H1 (cell line): ENCODE results near the gene C1orf116. TPM values are rescaled to one million over a fixed set of nuclear protein-coding genes. Genes with fewer than 3 reads are reported as not detected.

Experiments
- CTCF ChIA-PET: fragments of 300-600 bp; sonication (Branson Sonifier 250); formaldehyde crosslinking; loops from one replicate; lab custom pipeline; 2021; ENCODE audit not compliant: partially characterized antibody; lab: Charles Lee
- POLR2A ChIA-PET: fragments of 300-600 bp; sonication (Branson Sonifier 250); formaldehyde crosslinking; loops from one replicate; lab custom pipeline; 2021; ENCODE audit warnings: inconsistent platforms; ENCODE audit not compliant: partially characterized antibody; lab: Charles Lee
- DNase-seq, 2 experiments: peaks; one replicate each; pipeline versions ENCODE4 v3.0.0 to v3.0.0-alpha.2; 2010 to 2022; ENCODE audit warnings: low spot score in 2 of 2, low read depth in 1 of 2, mixed read lengths in 1 of 2
- FAIRE-seq: peaks from 2 replicates; lab custom pipeline; 2011; peaks lifted over from hg19 to GRCh38; lab: Jason Lieb, UNC
- H2AFZ ChIP-seq: 2 replicates; pipeline ENCODE4 v1.8.1; 2012; ENCODE audit warnings: low read length, inconsistent platforms
- H2AK5ac ChIP-seq: 2 replicates; pipeline ENCODE4 v1.6.1; 2013; ENCODE audit warnings: low read depth, low read length
- H2BK120ac ChIP-seq: replicated peaks from 2 replicates; pipeline ENCODE3; 2013; ENCODE audit warnings: low read depth, low read length, inconsistent platforms
- H2BK12ac ChIP-seq: 2 replicates; pipeline ENCODE4 v1.6.1; 2013; ENCODE audit warnings: low read depth, low read length
- H2BK15ac ChIP-seq: 2 replicates; pipeline ENCODE4 v1.6.1; 2013; ENCODE audit warnings: low read length
- H2BK20ac ChIP-seq: 2 replicates; pipeline ENCODE4 v1.6.1; 2013; ENCODE audit warnings: low read length
- H2BK5ac ChIP-seq: 2 replicates; pipeline ENCODE4 v1.6.1; 2013; ENCODE audit warnings: low read depth, low read length
- H3K14ac ChIP-seq: 2 replicates; pipeline ENCODE4 v1.6.1; 2013; ENCODE audit warnings: inconsistent platforms; ENCODE audit not compliant: insufficient read length
- H3K18ac ChIP-seq: 2 replicates; pipeline ENCODE4 v1.6.1; 2013; ENCODE audit warnings: low read length; ENCODE audit errors: extremely low read depth
- H3K23ac ChIP-seq: 2 replicates; pipeline ENCODE4 v1.6.1; 2013; ENCODE audit warnings: inconsistent platforms; ENCODE audit not compliant: insufficient read length
- H3K23me2 ChIP-seq: 2 replicates; pipeline ENCODE4 v1.6.1; 2013; ENCODE audit warnings: low read depth, low read length
- H3K27ac ChIP-seq: 2 replicates; pipeline ENCODE4 v1.6.1; 2011; ENCODE audit warnings: low read depth, low read length, inconsistent platforms
- H3K27me3 ChIP-seq, 4 experiments: replicated peaks in 1 of 4; 1 replicate in 1 of 4; 2 replicates in 3 of 4; pipeline versions ENCODE4 v1.6.1 to v1.8.1; 2011 to 2013; ENCODE audit warnings: low read length in 3 of 4, mild to moderate bottlenecking in 3 of 4, inconsistent platforms in 2 of 4, mixed read lengths in 2 of 4, moderate library complexity in 1 of 4; ENCODE audit not compliant: control insufficient read depth in 3 of 4, insufficient read depth in 3 of 4; ENCODE audit errors: extremely low read depth in 1 of 4
- H3K36me3 ChIP-seq, 4 experiments: 2 replicates each; pipeline versions ENCODE4 v1.6.1 to v1.8.1; 2011 to 2013; ENCODE audit warnings: mild to moderate bottlenecking in 4 of 4, low read length in 3 of 4, moderate library complexity in 2 of 4, control low read depth in 1 of 4, inconsistent platforms in 1 of 4; ENCODE audit not compliant: insufficient read depth in 4 of 4, control insufficient read depth in 2 of 4
- H3K4ac ChIP-seq: replicated peaks from 2 replicates; pipeline ENCODE3; 2013; ENCODE audit warnings: low read length, low read depth, mixed read lengths, inconsistent platforms; ENCODE audit not compliant: insufficient read length
- H3K4me1 ChIP-seq, 4 experiments: replicated peaks in 1 of 4; 1 replicate in 1 of 4; 2 replicates in 3 of 4; pipeline versions ENCODE4 v1.6.1 to v1.8.1; 2011 to 2013; ENCODE audit warnings: low read length in 3 of 4, inconsistent platforms in 2 of 4, mixed read lengths in 1 of 4; ENCODE audit not compliant: insufficient read depth in 4 of 4, control insufficient read depth in 3 of 4
- H3K4me2 ChIP-seq, 2 experiments: 2 replicates each; pipeline versions ENCODE4 v1.6.1 to v1.8.1; 2011 to 2013; ENCODE audit warnings: low read depth in 2 of 2, low read length in 2 of 2, control low read depth in 1 of 2, inconsistent platforms in 1 of 2, mild to moderate bottlenecking in 1 of 2; ENCODE audit not compliant: insufficient read depth in 1 of 2
- H3K4me3 ChIP-seq, 4 experiments: fragments of 200-600, 300-600 bp in 1 of 4; sonication (generic), shearing (Covaris generic), sonication (Bioruptor Twin) in 1 of 4; 2 replicates each; pipeline versions ENCODE4 v1.5.1 to v1.8.1; 2011 to 2016; ENCODE audit warnings: low read length in 4 of 4, low read depth in 3 of 4, control low read depth in 2 of 4, inconsistent platforms in 2 of 4, mild to moderate bottlenecking in 2 of 4, mixed read lengths in 1 of 4, moderate library complexity in 1 of 4; ENCODE audit not compliant: insufficient read depth in 2 of 4; ENCODE audit errors: extremely low read depth in 1 of 4
- H3K56ac ChIP-seq: replicated peaks from 2 replicates; pipeline ENCODE3; 2013; ENCODE audit warnings: low read depth, mild to moderate bottlenecking, mixed read lengths, low read length, inconsistent platforms; ENCODE audit not compliant: insufficient read length
- H3K79me1 ChIP-seq: 2 replicates; pipeline ENCODE4 v1.6.1; 2013; ENCODE audit warnings: low read depth, low read length, control low read depth
- H3K79me2 ChIP-seq, 2 experiments: 2 replicates each; pipeline versions ENCODE4 v1.6.1 to v1.8.1; 2012 to 2013; ENCODE audit warnings: low read length in 2 of 2, mild to moderate bottlenecking in 2 of 2, inconsistent platforms in 1 of 2; ENCODE audit not compliant: insufficient read depth in 2 of 2, control insufficient read depth in 1 of 2
- H3K9ac ChIP-seq, 4 experiments: replicated peaks in 1 of 4; 1 replicate in 1 of 4; 2 replicates in 3 of 4; pipeline versions ENCODE4 v1.6.1 to v1.8.1; 2011 to 2013; ENCODE audit warnings: low read depth in 3 of 4, low read length in 3 of 4, control low read depth in 2 of 4, mild to moderate bottlenecking in 2 of 4, moderate library complexity in 2 of 4, inconsistent platforms in 1 of 4; ENCODE audit errors: extremely low read depth in 1 of 4
- H3K9me3 ChIP-seq, 2 experiments: 2 replicates each; pipeline versions ENCODE4 v1.6.1 to v1.8.1; 2012 to 2013; ENCODE audit warnings: mild to moderate bottlenecking in 2 of 2, moderate library complexity in 2 of 2, control low read depth in 1 of 2, inconsistent platforms in 1 of 2, low read depth in 1 of 2, low read length in 1 of 2, mixed read lengths in 1 of 2; ENCODE audit not compliant: insufficient read depth in 2 of 2
- H4K20me1 ChIP-seq, 2 experiments: replicated peaks in 1 of 2; 2 replicates each; pipeline versions ENCODE3 to v1.8.1; 2011 to 2013; ENCODE audit warnings: inconsistent platforms in 2 of 2, low read length in 2 of 2, mild to moderate bottlenecking in 1 of 2; ENCODE audit not compliant: insufficient read depth in 2 of 2, control insufficient read depth in 1 of 2
- H4K5ac ChIP-seq: 2 replicates; pipeline ENCODE4 v1.6.1; 2013; ENCODE audit warnings: low read length, low read depth, mixed read lengths, inconsistent platforms; ENCODE audit not compliant: insufficient read length
- H4K8ac ChIP-seq: 2 replicates; pipeline ENCODE4 v1.8.0; 2013; ENCODE audit warnings: mild to moderate bottlenecking, moderate library complexity, low read length, inconsistent platforms; ENCODE audit not compliant: insufficient read depth; ENCODE audit errors: extremely low read depth
- H4K91ac ChIP-seq: replicated peaks from 2 replicates; pipeline ENCODE3; 2013; ENCODE audit warnings: low read length, mixed read lengths, inconsistent platforms; ENCODE audit not compliant: insufficient read length
- JUND ChIP-seq: IDR thresholded peaks from 2 replicates; pipeline ENCODE4 v1.6.1; 2011; ENCODE audit warnings: mild to moderate bottlenecking, improper control_type of control experiment, low read length
- USF2 ChIP-seq: IDR thresholded peaks from 2 replicates; pipeline ENCODE4 v1.6.1; 2011; ENCODE audit warnings: low read length, improper control_type of control experiment
- WGBS, 2 experiments: shearing (Covaris generic) in 1 of 2; methylation state at CpG; one replicate each; pipeline versions ENCODE4 v1.1.6 to v1.1.7; 2013 to 2015; ENCODE audit warnings: low lambda C conversion rate in 2 of 2, mixed read lengths in 2 of 2, inconsistent platforms in 1 of 2, low coverage in 1 of 2, missing lambda C conversion rate in 1 of 2; ENCODE audit not compliant: insufficient replicate concordance in 2 of 2, insufficient coverage in 1 of 2, insufficient read length in 1 of 2; ENCODE audit errors: extremely low coverage in 1 of 2, missing lambda C conversion rate in 1 of 2; 5-methylcytosine and 5-hydroxymethylcytosine counted together
- polyA plus RNA-seq, 7 experiments: library from polyadenylated mRNA; depleted of rRNA in 3 of 7; stranded (reverse) in 5 of 7; unstranded in 2 of 7; fragments of >200 nt in 5 of 7; fragments of 200-250 nt in 2 of 7; gene quantifications; 1 replicate in 5 of 7; 2 replicates in 1 of 7; 4 replicates in 1 of 7; pipeline versions ENCODE4 v1.2.1 to v1.2.3, GENCODE V29; 2011 to 2013; ENCODE audit warnings: missing spikeins in 2 of 7, mixed read lengths in 2 of 7
- total RNA-seq: library from RNA; stranded (reverse); fragmentation: NEBNext Ultra II Directional; extraction: Animal tissue kit (Norgen Biotek cat#: 25700); gene quantifications from 2 replicates; pipeline ENCODE4 v1.2.1, GENCODE V29; 2021

C1orf116 gene
- total and polyA plus RNA-seq, 2 of the 8 experiments (the other 6 are each of a cell fraction or from before 2014, with no cell fraction given), result 2.2 to 3.9 TPM

DNA sequence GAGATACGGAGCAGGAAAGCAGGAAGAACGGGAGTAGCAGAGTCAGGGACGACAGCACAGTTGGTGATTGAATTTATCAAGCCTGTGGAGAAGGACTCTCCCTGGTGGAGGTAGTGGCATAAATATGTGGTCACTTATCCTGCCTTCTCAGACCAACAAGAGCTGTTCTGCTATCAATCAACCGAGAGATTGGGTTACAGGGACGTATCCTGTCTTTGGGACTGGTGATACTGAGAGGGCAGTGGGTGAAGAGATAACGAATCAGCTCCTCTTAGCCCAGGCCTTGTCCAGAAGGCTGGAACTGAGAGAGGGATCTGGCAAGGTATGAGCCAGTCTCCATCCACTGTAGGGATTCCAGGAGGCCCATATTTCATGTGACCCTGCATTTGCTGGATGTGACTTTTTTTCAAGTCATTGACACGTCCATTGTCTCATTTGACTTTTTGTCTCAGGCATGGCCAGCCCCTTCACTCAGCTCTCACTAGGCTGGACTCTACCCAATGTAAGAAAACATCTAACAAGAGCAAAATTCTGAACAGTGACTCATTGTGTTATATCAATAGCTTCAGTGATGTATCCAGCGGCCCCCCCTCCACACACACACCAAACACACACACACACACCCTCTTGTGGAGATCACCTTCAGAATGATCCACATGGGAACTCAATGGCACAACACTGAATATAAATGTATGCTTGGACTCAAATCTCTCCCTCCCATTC is 11.3 kb downstream of the C1orf116 start:
- H3K27me3 ChIP-seq, result no peaks in the 10 kb centered on the region
- peaks cover 0 to 2% (median 0%) of the 10 kb centered on the region in 4 experiments; a peak in 2 of 8 replicates for H3K36me3 ChIP-seq
- H2BK120ac ChIP-seq, result no peak overlapping the region
- no peak overlapping the region for H2AFZ ChIP-seq
- H4K8ac ChIP-seq, result no peak overlapping the region
- TF ChIP-seq JUND, result no peak
- TF ChIP-seq USF2, result no peak
- H3K4ac ChIP-seq, result no peak overlapping the region
- FAIRE-seq (no peak), DNase-seq (no peak)
- no peak overlapping the region for H4K5ac ChIP-seq
- no peak overlapping the region for H3K4me2 ChIP-seq
- no peak overlapping the region for H2BK12ac ChIP-seq
- no peak overlapping the region for H2BK20ac ChIP-seq
- no peak overlapping the region for H2BK15ac ChIP-seq
- no peak overlapping the region for H2BK5ac ChIP-seq
- no peaks in the 10 kb centered on the region for H3K79me1 ChIP-seq
- CTCF ChIA-PET, result interaction anchor here (1.0 to 10.5 kb wide), 5 partner anchors 13 to 56 kb away, joined by 3 to 122 read pairs (median 3); no protein-coding TSS in a partner anchor
- H3K4me3 ChIP-seq, result no peak overlapping the region
- H3K18ac ChIP-seq, result no peak overlapping the region
- 85% methylated on average over 8 of the region's 8 CpGs; no CpG with 5 or more reads in 1 of the 2 experiments for WGBS, 2 experiments
- peaks cover 3 to 11% (median 5%) of the 10 kb centered on the region in 4 experiments; a peak in 6 of 7 replicates for H3K4me1 ChIP-seq
- H3K14ac ChIP-seq, result no peak overlapping the region
- POLR2A ChIA-PET, result interaction anchor here (2.1 kb wide), 1 partner anchor 9 kb away, joined by 4 read pairs; no protein-coding TSS in a partner anchor
- no peaks in the 10 kb centered on the region for H3K79me2 ChIP-seq
- no peak overlapping the region for H4K91ac ChIP-seq
- no peak overlapping the region for H3K27ac ChIP-seq
- H2AK5ac ChIP-seq, result no peak overlapping the region
- H3K9me3 ChIP-seq, result no peaks in the 10 kb centered on the region
- no peaks in the 10 kb centered on the region for H4K20me1 ChIP-seq
- H3K23ac ChIP-seq, result no peak overlapping the region
- H3K56ac ChIP-seq, result no peak overlapping the region
- H3K23me2 ChIP-seq, result no peaks in the 10 kb centered on the region
- no peak overlapping the region for H3K9ac ChIP-seq
